GM23338 (cell line): ENCODE data around the gene MEGF9. TPM values are rescaled to one million over a fixed set of nuclear protein-coding genes. Genes with fewer than 3 reads are reported as not detected.

Source experiments
- ATAC-seq: fragments of 200-7000 bp; cut with Tn5 transposase; 3 replicates; pipeline ENCODE4 v1.9.1; 2020
- DNase-seq: peaks from one replicate; pipeline ENCODE4 v3.0.0-alpha.2; 2015; ENCODE audit warnings: low spot score
- H2AFZ ChIP-seq: fragments of 200-600 bp; sonication (generic); 2 replicates; pipeline ENCODE4 v1.8.0; 2016; ENCODE audit warnings: antibody characterized with exemption, mild to moderate bottlenecking, moderate library complexity
- H3F3A ChIP-seq: fragments of 200-600 bp; sonication (generic); replicated peaks from 2 replicates; pipeline ENCODE4 v1.8.0; 2017; ENCODE audit warnings: antibody characterized with exemption, mixed run types, low read depth
- H3K27ac ChIP-seq: fragments of 200-600 bp; sonication (generic); 2 replicates; pipeline ENCODE4 v1.6.1; 2016; ENCODE audit warnings: low read depth
- H3K27me3 ChIP-seq: fragments of 200-600 bp; sonication (generic); 2 replicates; pipeline ENCODE4 v1.8.0; 2016; ENCODE audit warnings: mild to moderate bottlenecking, mixed run types, moderate library complexity; ENCODE audit not compliant: insufficient read depth
- H3K36me3 ChIP-seq: fragments of 200-600 bp; sonication (generic); 2 replicates; pipeline ENCODE4 v1.8.0; 2016; ENCODE audit warnings: mild to moderate bottlenecking; ENCODE audit not compliant: insufficient read depth
- H3K4me1 ChIP-seq: fragments of 200-600 bp; sonication (generic); 2 replicates; pipeline ENCODE4 v1.8.0; 2016; ENCODE audit warnings: mild to moderate bottlenecking, moderate library complexity; ENCODE audit not compliant: insufficient read depth
- H3K4me2 ChIP-seq: fragments of 200-600 bp; sonication (generic); 2 replicates; pipeline ENCODE4 v1.7.1; 2017; ENCODE audit warnings: mixed run types
- H3K4me3 ChIP-seq: fragments of 200-600 bp; sonication (generic); 2 replicates; pipeline ENCODE4 v1.6.1; 2016; ENCODE audit warnings: mixed run types
- H3K79me2 ChIP-seq: fragments of 200-600 bp; sonication (generic); replicated peaks from 2 replicates; pipeline ENCODE4 v1.8.0; 2017; ENCODE audit warnings: mild to moderate bottlenecking; ENCODE audit not compliant: insufficient read depth
- H3K9me2 ChIP-seq: fragments of 200-600 bp; sonication (generic); 2 replicates; pipeline ENCODE4 v1.8.0; 2017; ENCODE audit not compliant: insufficient read depth
- H4K20me1 ChIP-seq: fragments of 200-600 bp; sonication (generic); replicated peaks from 2 replicates; pipeline ENCODE4 v1.8.0; 2017; ENCODE audit warnings: mild to moderate bottlenecking; ENCODE audit not compliant: insufficient read depth
- H3K27ac Mint-ChIP-seq: 2 replicates; pipeline ENCODE4 v1.8.0; 2020; ENCODE audit warnings: inconsistent platforms, mild to moderate bottlenecking, moderate library complexity, mixed read lengths
- H3K27me3 Mint-ChIP-seq: 3 replicates; pipeline ENCODE4 v1.8.0; 2022; ENCODE audit warnings: low read depth, mild to moderate bottlenecking, moderate library complexity, mixed read lengths, inconsistent platforms; ENCODE audit not compliant: insufficient read depth, poor library complexity
- H3K36me3 Mint-ChIP-seq: 3 replicates; pipeline ENCODE4 v1.8.0; 2021; ENCODE audit warnings: low read depth, mild to moderate bottlenecking, inconsistent platforms, moderate library complexity, mixed read lengths
- H3K4me1 Mint-ChIP-seq: 3 replicates; pipeline ENCODE4 v1.8.0; 2020; ENCODE audit warnings: mild to moderate bottlenecking, inconsistent platforms, mixed read lengths
- H3K4me3 Mint-ChIP-seq: 3 replicates; pipeline ENCODE4 v1.8.0; 2021; ENCODE audit warnings: moderate library complexity, mild to moderate bottlenecking, inconsistent platforms, mixed read lengths
- H3K9me3 Mint-ChIP-seq: 3 replicates; pipeline ENCODE4 v1.8.0; 2020; ENCODE audit warnings: moderate library complexity, mild to moderate bottlenecking, inconsistent platforms, mixed read lengths
- CREB1 ChIP-seq: fragments of 250-450 bp; sonication (Bioruptor Pico); IDR thresholded peaks from 2 replicates; pipeline ENCODE4 v1.5.0; 2020; ENCODE audit warnings: low read depth, mild to moderate bottlenecking, moderate library complexity
- CTCF ChIP-seq, 2 experiments: fragments of 200-600 bp in 1 of 2; sonication (generic) in 1 of 2; conservative IDR thresholded peaks; 2 replicates each; pipeline versions ENCODE4 v1.5.1 to v1.6.1; 2016 to 2017; ENCODE audit warnings: antibody characterized with exemption in 2 of 2, low read depth in 2 of 2, mild to moderate bottlenecking in 2 of 2, moderate library complexity in 1 of 2
- EZH2 ChIP-seq: fragments of 200-600 bp; sonication (generic); IDR thresholded peaks from one replicate; pipeline ENCODE4 v1.8.0; 2017; ENCODE audit warnings: antibody characterized with exemption, mild to moderate bottlenecking, low read depth; ENCODE audit not compliant: unreplicated experiment
- EZH2phosphoT487 ChIP-seq: fragments of 200-600 bp; sonication (generic); IDR thresholded peaks from one replicate; pipeline ENCODE4 v1.8.1; 2018; ENCODE audit warnings: antibody characterized with exemption; ENCODE audit not compliant: unreplicated experiment
- JUNB ChIP-seq: IDR thresholded peaks from one replicate; pipeline ENCODE4 v1.6.1; 2016; ENCODE audit warnings: antibody characterized with exemption; ENCODE audit not compliant: unreplicated experiment
- NANOG ChIP-seq: IDR thresholded peaks from 2 replicates; pipeline ENCODE4 v1.6.1; 2016; ENCODE audit warnings: antibody characterized with exemption, borderline replicate concordance
- STAT1 ChIP-seq: IDR thresholded peaks from one replicate; pipeline ENCODE4 v1.6.1; 2016; ENCODE audit warnings: antibody characterized with exemption; ENCODE audit not compliant: unreplicated experiment
- ZNF114 ChIP-seq: fragments of 250-450 bp; sonication (Bioruptor Pico); IDR thresholded peaks from 2 replicates; pipeline ENCODE4 v1.5.0; 2020; ENCODE audit warnings: mild to moderate bottlenecking, moderate library complexity
- ZNF331 ChIP-seq: fragments of 250-450 bp; sonication (Bioruptor Pico); IDR thresholded peaks from 2 replicates; pipeline ENCODE4 v1.5.0; 2020; ENCODE audit warnings: low read depth, mild to moderate bottlenecking, moderate library complexity
- ZNF462 ChIP-seq: fragments of 250-450 bp; sonication (Bioruptor Pico); IDR thresholded peaks from 2 replicates; pipeline ENCODE4 v1.5.0; 2020; ENCODE audit warnings: mild to moderate bottlenecking, moderate library complexity
- polyA plus RNA-seq: library from polyadenylated mRNA; unstranded; fragments of >200 nt; fragmentation: Nextera tagmentation; extraction: Ambion mirVana; gene quantifications from 2 replicates; pipeline ENCODE4 v1.2.1, GENCODE V29; 2016
- total RNA-seq: library from RNA; depleted of rRNA; stranded (reverse); fragments of >200 nt; shearing (Covaris generic); gene quantifications from 2 replicates; pipeline ENCODE4 v1.2.3, GENCODE V29; 2014
- TF ChIP-seq, protein P1 (sequence below): IDR thresholded peaks from 2 replicates; pipeline ENCODE4 v1.6.1; 2016; ENCODE audit warnings: antibody characterized with exemption
- TF ChIP-seq, protein P2 (sequence below): IDR thresholded peaks from one replicate; pipeline ENCODE4 v1.6.1; 2018; ENCODE audit warnings: antibody characterized with exemption; ENCODE audit not compliant: unreplicated experiment

The MEGF9 gene
- total and polyA plus RNA-seq, 2 experiments from 2014 or later, result 0.87 to 1.6 TPM

- no peak overlapping the region for H3K27ac ChIP-seq
- Mint-ChIP-seq H3K27me3 (peaks cover 5% of the 10 kb centered on the region), H3K4me1 (no peaks in the 10 kb centered on the region), H3K27ac (no peak overlapping the region), H3K9me3 (no peaks in the 10 kb centered on the region), H3K4me3 (no peak overlapping the region), H3K36me3 (peaks cover 22% of the 10 kb centered on the region; the same call in 2 of the 3 replicates)
- H3K4me2 ChIP-seq, result no peak overlapping the region
- H3K4me1 ChIP-seq, result no peaks in the 10 kb centered on the region
- ATAC-seq (no peak), DNase-seq (no peak)
- no peaks in the 10 kb centered on the region for H3F3A ChIP-seq
- no peak overlapping the region for H2AFZ ChIP-seq
- no peak for TF ChIP-seq ZNF331 (CRISPR knock-in tag)
- no peak for TF ChIP-seq CTCF (conservative IDR thresholded peaks at IDR 0.05; ENCODE audit: low read depth in 2 of 2)
- TF ChIP-seq, protein P1, sequence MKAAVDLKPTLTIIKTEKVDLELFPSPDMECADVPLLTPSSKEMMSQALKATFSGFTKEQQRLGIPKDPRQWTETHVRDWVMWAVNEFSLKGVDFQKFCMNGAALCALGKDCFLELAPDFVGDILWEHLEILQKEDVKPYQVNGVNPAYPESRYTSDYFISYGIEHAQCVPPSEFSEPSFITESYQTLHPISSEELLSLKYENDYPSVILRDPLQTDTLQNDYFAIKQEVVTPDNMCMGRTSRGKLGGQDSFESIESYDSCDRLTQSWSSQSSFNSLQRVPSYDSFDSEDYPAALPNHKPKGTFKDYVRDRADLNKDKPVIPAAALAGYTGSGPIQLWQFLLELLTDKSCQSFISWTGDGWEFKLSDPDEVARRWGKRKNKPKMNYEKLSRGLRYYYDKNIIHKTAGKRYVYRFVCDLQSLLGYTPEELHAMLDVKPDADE, result no peak
- TF ChIP-seq STAT1, result no peak
- TF ChIP-seq, protein P2, sequence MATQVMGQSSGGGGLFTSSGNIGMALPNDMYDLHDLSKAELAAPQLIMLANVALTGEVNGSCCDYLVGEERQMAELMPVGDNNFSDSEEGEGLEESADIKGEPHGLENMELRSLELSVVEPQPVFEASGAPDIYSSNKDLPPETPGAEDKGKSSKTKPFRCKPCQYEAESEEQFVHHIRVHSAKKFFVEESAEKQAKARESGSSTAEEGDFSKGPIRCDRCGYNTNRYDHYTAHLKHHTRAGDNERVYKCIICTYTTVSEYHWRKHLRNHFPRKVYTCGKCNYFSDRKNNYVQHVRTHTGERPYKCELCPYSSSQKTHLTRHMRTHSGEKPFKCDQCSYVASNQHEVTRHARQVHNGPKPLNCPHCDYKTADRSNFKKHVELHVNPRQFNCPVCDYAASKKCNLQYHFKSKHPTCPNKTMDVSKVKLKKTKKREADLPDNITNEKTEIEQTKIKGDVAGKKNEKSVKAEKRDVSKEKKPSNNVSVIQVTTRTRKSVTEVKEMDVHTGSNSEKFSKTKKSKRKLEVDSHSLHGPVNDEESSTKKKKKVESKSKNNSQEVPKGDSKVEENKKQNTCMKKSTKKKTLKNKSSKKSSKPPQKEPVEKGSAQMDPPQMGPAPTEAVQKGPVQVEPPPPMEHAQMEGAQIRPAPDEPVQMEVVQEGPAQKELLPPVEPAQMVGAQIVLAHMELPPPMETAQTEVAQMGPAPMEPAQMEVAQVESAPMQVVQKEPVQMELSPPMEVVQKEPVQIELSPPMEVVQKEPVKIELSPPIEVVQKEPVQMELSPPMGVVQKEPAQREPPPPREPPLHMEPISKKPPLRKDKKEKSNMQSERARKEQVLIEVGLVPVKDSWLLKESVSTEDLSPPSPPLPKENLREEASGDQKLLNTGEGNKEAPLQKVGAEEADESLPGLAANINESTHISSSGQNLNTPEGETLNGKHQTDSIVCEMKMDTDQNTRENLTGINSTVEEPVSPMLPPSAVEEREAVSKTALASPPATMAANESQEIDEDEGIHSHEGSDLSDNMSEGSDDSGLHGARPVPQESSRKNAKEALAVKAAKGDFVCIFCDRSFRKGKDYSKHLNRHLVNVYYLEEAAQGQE, result no peak
- TF ChIP-seq EZH2, result no peak
- no peak for TF ChIP-seq ZNF114 (CRISPR knock-in tag)
- no peak for TF ChIP-seq CREB1 (CRISPR knock-in tag)
- no peak for TF ChIP-seq NANOG
- TF ChIP-seq JUNB, result no peak
- TF ChIP-seq EZH2phosphoT487, result no peak
- no peak for TF ChIP-seq ZNF462 (CRISPR knock-in tag)
- H3K36me3 ChIP-seq, result no peaks in the 10 kb centered on the region
- peaks cover 26% of the 10 kb centered on the region for H4K20me1 ChIP-seq
- H3K79me2 ChIP-seq, result peaks cover 79% of the 10 kb centered on the region
- H3K27me3 ChIP-seq, result no peaks in the 10 kb centered on the region
- H3K9me2 ChIP-seq, result no peaks in the 10 kb centered on the region
- H3K4me3 ChIP-seq, result no peak overlapping the region
Observed at GRCh38 chr9:120559546-120559945, 154.7 kb downstream of the MEGF9 start.
